ENCODE measurements around the gene EYA2. TPM values are rescaled to one million over a fixed set of nuclear protein-coding genes. Genes with fewer than 3 reads are reported as not detected.
A peak's percentile ranks its signal among the peaks of the same experiment; 100 is the strongest.
"Not testable (repeated sequence)": the region's sequence is repeated elsewhere in the genome, so short reads cannot be mapped to it uniquely, and the experiment has no call there.

Gene EYA2
- total RNA-seq, 2 donors from 2014 or later, result not detected

- Mint-ChIP-seq H3K36me3 (no peaks in the 10 kb centered on the region), H3K9me3 (no peaks in the 10 kb centered on the region), H3K27ac (peak overlapping the region; percentile 25 to 60)
- DNase-seq (ENCODE audit: low spot score in 2 of 2), result peak in 1 of 2 donors; percentile 40
- peak; percentile 92 to 95 for ATAC-seq
Observed at GRCh38 chr20:47198254-47198671, 303.6 kb downstream of the EYA2 start.

- DNase-seq (ENCODE audit: low spot score in 2 of 2) (no peak), ATAC-seq (no peak)
- no peaks in the 10 kb centered on the region for H3K9me3 Mint-ChIP-seq
- no peaks in the 10 kb centered on the region for H3K36me3 Mint-ChIP-seq
- no peak overlapping the region for H3K27ac Mint-ChIP-seq
Observed at GRCh38 chr20:47198996-47199552, 304.4 kb downstream of the EYA2 start.

GRCh38 chr20:47201074-47201730 lies 306.6 kb downstream of the EYA2 start:
- no peaks in the 10 kb centered on the region for H3K36me3 Mint-ChIP-seq
- ATAC-seq (no peak), DNase-seq (ENCODE audit: low spot score in 2 of 2) (no peak)
- no peaks in the 10 kb centered on the region for H3K9me3 Mint-ChIP-seq
- no peak overlapping the region for H3K27ac Mint-ChIP-seq

GRCh38 chr20:47202733-47203667 lies 308.4 kb downstream of the EYA2 start:
- Mint-ChIP-seq H3K36me3 (no peaks in the 10 kb centered on the region), H3K27ac (peak overlapping the region in 1 of 2 donors; percentile 7), H3K9me3 (no peaks in the 10 kb centered on the region)
- ATAC-seq, result no peak
- DNase-seq (ENCODE audit: low spot score in 2 of 2), result no peak

GRCh38 chr20:47204008-47204849 lies 309.6 kb downstream of the EYA2 start:
- Mint-ChIP-seq H3K27ac (no peak overlapping the region), H3K9me3 (no peaks in the 10 kb centered on the region), H3K36me3 (no peaks in the 10 kb centered on the region)
- DNase-seq (ENCODE audit: low spot score in 2 of 2), result no peak
- ATAC-seq, result peak in 1 of 2 donors; percentile 36

GRCh38 chr20:47204850-47205122 lies 310.1 kb downstream of the EYA2 start:
- H3K36me3 Mint-ChIP-seq; ATAC-seq; DNase-seq (ENCODE audit: low spot score in 2 of 2); H3K27ac Mint-ChIP-seq; H3K9me3 Mint-ChIP-seq: not testable (repeated sequence)

- H3K9me3 Mint-ChIP-seq, result no peaks in the 10 kb centered on the region
- H3K36me3 Mint-ChIP-seq, result peaks cover 0 to 6% of the 10 kb centered on the region in 2 donors
- ATAC-seq, result peak in 1 of 2 donors; percentile 89
- peak in 1 of 2 donors; percentile 75 for DNase-seq (ENCODE audit: low spot score in 2 of 2)
- peak overlapping the region in 1 of 2 donors; percentile 87 for H3K27ac Mint-ChIP-seq
Observed at GRCh38 chr20:47205577-47206123, 311.0 kb downstream of the EYA2 start.

GRCh38 chr20:47206552-47206951 lies 311.9 kb downstream of the EYA2 start:
- not testable (repeated sequence) for H3K27ac Mint-ChIP-seq; H3K36me3 Mint-ChIP-seq; DNase-seq (ENCODE audit: low spot score in 2 of 2); H3K9me3 Mint-ChIP-seq; ATAC-seq

- ATAC-seq (no peak), DNase-seq (ENCODE audit: low spot score in 2 of 2) (no peak)
- peaks cover 0 to 6% of the 10 kb centered on the region in 2 donors for H3K36me3 Mint-ChIP-seq
- H3K9me3 Mint-ChIP-seq, result no peaks in the 10 kb centered on the region
- no peak overlapping the region for H3K27ac Mint-ChIP-seq
Observed at GRCh38 chr20:47206962-47207641, 312.5 kb downstream of the EYA2 start.

GRCh38 chr20:47208534-47209174 lies 314.0 kb downstream of the EYA2 start:
- DNase-seq (ENCODE audit: low spot score in 2 of 2) (no peak), ATAC-seq (no peak)
- H3K36me3 Mint-ChIP-seq, result peaks cover 0 to 6% of the 10 kb centered on the region in 2 donors
- no peaks in the 10 kb centered on the region for H3K9me3 Mint-ChIP-seq
- H3K27ac Mint-ChIP-seq, result no peak overlapping the region

- H3K36me3 Mint-ChIP-seq, result peaks cover 0 to 6% of the 10 kb centered on the region in 2 donors
- no peaks in the 10 kb centered on the region for H3K9me3 Mint-ChIP-seq
- peak overlapping the region in 1 of 2 donors; percentile 41 for H3K27ac Mint-ChIP-seq
- ATAC-seq (no peak), DNase-seq (ENCODE audit: low spot score in 2 of 2) (no peak)
Observed at GRCh38 chr20:47209982-47210381, 315.3 kb downstream of the EYA2 start.

GRCh38 chr20:47210470-47210869 lies 315.8 kb downstream of the EYA2 start:
- ATAC-seq (no peak), DNase-seq (ENCODE audit: low spot score in 2 of 2) (no peak)
- H3K27ac Mint-ChIP-seq, result no peak overlapping the region
- peaks cover 0 to 7% of the 10 kb centered on the region in 2 donors for H3K36me3 Mint-ChIP-seq
- no peaks in the 10 kb centered on the region for H3K9me3 Mint-ChIP-seq

GRCh38 chr20:47211036-47211435 lies 316.4 kb downstream of the EYA2 start:
- H3K36me3 Mint-ChIP-seq, result peaks cover 0 to 12% of the 10 kb centered on the region in 2 donors
- H3K27ac Mint-ChIP-seq, result no peak overlapping the region
- no peaks in the 10 kb centered on the region for H3K9me3 Mint-ChIP-seq
- no peak for DNase-seq (ENCODE audit: low spot score in 2 of 2)
- no peak for ATAC-seq

GRCh38 chr20:47212606-47213207 lies 318.1 kb downstream of the EYA2 start:
- H3K36me3 Mint-ChIP-seq, result peaks cover 5 to 13% of the 10 kb centered on the region in 2 donors
- ATAC-seq (no peak), DNase-seq (ENCODE audit: low spot score in 2 of 2) (no peak)
- H3K27ac Mint-ChIP-seq, result no peak overlapping the region
- no peaks in the 10 kb centered on the region for H3K9me3 Mint-ChIP-seq

- H3K36me3 Mint-ChIP-seq, result peaks cover 5 to 13% of the 10 kb centered on the region in 2 donors
- no peak overlapping the region for H3K27ac Mint-ChIP-seq
- ATAC-seq (no peak), DNase-seq (ENCODE audit: low spot score in 2 of 2) (no peak)
- H3K9me3 Mint-ChIP-seq, result no peaks in the 10 kb centered on the region
Observed at GRCh38 chr20:47213966-47214365, 319.3 kb downstream of the EYA2 start.
